Endodermal cell (in vitro differentiated cells): ENCODE results near the gene DRAXIN. TPM values are rescaled to one million over a fixed set of nuclear protein-coding genes. Genes with fewer than 3 reads are reported as not detected.

Experiments
- DNase-seq: peaks from one replicate; pipeline ENCODE4 v3.0.0-alpha.2; 2017
- H3K27ac ChIP-seq: 2 replicates; pipeline ENCODE4 v1.5.1; 2013; ENCODE audit warnings: mild to moderate bottlenecking, low read depth, low read length, moderate library complexity
- H3K27me3 ChIP-seq: 2 replicates; pipeline ENCODE4 v1.6.1; 2013; ENCODE audit warnings: mild to moderate bottlenecking, low read length, moderate library complexity; ENCODE audit not compliant: insufficient read depth, control insufficient read depth, poor library complexity, severe bottlenecking
- H3K36me3 ChIP-seq: 2 replicates; pipeline ENCODE4 v1.7.0; 2013; ENCODE audit warnings: mild to moderate bottlenecking, low read length, moderate library complexity; ENCODE audit not compliant: control insufficient read depth, insufficient read depth
- H3K4me1 ChIP-seq: one replicate; pipeline ENCODE4 v1.7.0; 2013; ENCODE audit warnings: low read length; ENCODE audit not compliant: control insufficient read depth, insufficient read depth
- H3K4me3 ChIP-seq: 2 replicates; pipeline ENCODE4 v1.5.1; 2013; ENCODE audit warnings: mild to moderate bottlenecking, low read length, moderate library complexity
- H3K9ac ChIP-seq: 2 replicates; pipeline ENCODE4 v1.6.1; 2013; ENCODE audit warnings: mild to moderate bottlenecking, low read length, moderate library complexity; ENCODE audit not compliant: poor library complexity, severe bottlenecking; ENCODE audit errors: extremely low read depth
- H3K9me3 ChIP-seq: 2 replicates; pipeline ENCODE4 v1.6.1; 2013; ENCODE audit warnings: mild to moderate bottlenecking, low read length, moderate library complexity; ENCODE audit not compliant: control insufficient read depth
- H3K27ac Mint-ChIP-seq: 2 replicates; pipeline ENCODE4 v1.8.0; 2020; ENCODE audit warnings: mixed read lengths
- H3K27me3 Mint-ChIP-seq: 2 replicates; pipeline ENCODE4 v1.8.0; 2021; ENCODE audit warnings: mild to moderate bottlenecking, mixed read lengths; ENCODE audit not compliant: insufficient read depth
- H3K36me3 Mint-ChIP-seq: 2 replicates; pipeline ENCODE4 v1.8.0; 2020; ENCODE audit warnings: low read depth, mixed read lengths
- H3K4me1 Mint-ChIP-seq: 2 replicates; pipeline ENCODE4 v1.8.0; 2020; ENCODE audit warnings: mixed read lengths
- H3K4me3 Mint-ChIP-seq: 2 replicates; pipeline ENCODE4 v1.8.0; 2020; ENCODE audit warnings: mild to moderate bottlenecking, moderate library complexity, mixed read lengths
- H3K9me3 Mint-ChIP-seq: 2 replicates; pipeline ENCODE4 v1.8.0; 2020; ENCODE audit warnings: mild to moderate bottlenecking, mixed read lengths
- CTCF ChIP-seq: fragments of 200-600 bp; sonication (generic); conservative IDR thresholded peaks from 2 replicates; pipeline ENCODE4 v1.5.0; 2021; ENCODE audit warnings: antibody characterized with exemption, mild to moderate bottlenecking
- WGBS, 2 experiments: methylation state at CpG; one replicate each; pipeline versions ENCODE4 v1.1.5 to v1.1.7; 2013; ENCODE audit warnings: missing lambda C conversion rate in 2 of 2, mixed read lengths in 1 of 2; ENCODE audit not compliant: insufficient coverage in 1 of 2, insufficient read length in 1 of 2; 5-methylcytosine and 5-hydroxymethylcytosine counted together
- total RNA-seq, 2 donors: library from RNA; stranded (reverse); fragmentation: NEBNext Ultra II Directional in 1 of 2; extraction: Animal tissue kit (Norgen Biotek cat#: 25700) in 1 of 2; gene quantifications; 2 replicates in 1 of 2; 3 replicates in 1 of 2; pipeline ENCODE4 v1.2.1, GENCODE V29; 2021

Gene DRAXIN
- total RNA-seq, 2 donors from 2014 or later, result 5.4 to 6.0 TPM

- no peak for DNase-seq
- H3K9me3 ChIP-seq, result no peaks in the 10 kb centered on the region
- TF ChIP-seq CTCF, result no peak
- H3K27me3 ChIP-seq, result no peaks in the 10 kb centered on the region
- no peaks in the 10 kb centered on the region for H3K4me1 Mint-ChIP-seq
- H3K27me3 Mint-ChIP-seq, result peaks cover 3% of the 10 kb centered on the region
- no peak overlapping the region for H3K9ac ChIP-seq
- no peaks in the 10 kb centered on the region for H3K9me3 Mint-ChIP-seq
- H3K27ac Mint-ChIP-seq, result no peak overlapping the region
- no peak overlapping the region for H3K4me3 ChIP-seq
- WGBS, 2 experiments, result 93 to 96% methylated on average over 12 to 24 of the region's 24 CpGs
- H3K36me3 ChIP-seq, result no peaks in the 10 kb centered on the region
- no peaks in the 10 kb centered on the region for H3K36me3 Mint-ChIP-seq
- H3K4me3 Mint-ChIP-seq, result no peak overlapping the region
- H3K27ac ChIP-seq, result peak overlapping the region; percentile 68
- no peaks in the 10 kb centered on the region for H3K4me1 ChIP-seq
Observed at GRCh38 chr1:11714831-11715575, 23.5 kb downstream of the DRAXIN start.

- Histone ChIP-seq H3K27ac (no peak overlapping the region), H3K9me3 (no peaks in the 10 kb centered on the region), H3K4me1 (no peaks in the 10 kb centered on the region), H3K36me3 (no peaks in the 10 kb centered on the region), H3K9ac (no peak overlapping the region), H3K4me3 (no peak overlapping the region), H3K27me3 (no peaks in the 10 kb centered on the region)
- no peaks in the 10 kb centered on the region for H3K4me1 Mint-ChIP-seq
- H3K36me3 Mint-ChIP-seq, result no peaks in the 10 kb centered on the region
- peak; percentile 99 for TF ChIP-seq CTCF
- H3K27ac Mint-ChIP-seq, result no peak overlapping the region
- H3K27me3 Mint-ChIP-seq, result peaks cover 3% of the 10 kb centered on the region
- 50 to 56% methylated on average over 32 to 44 of the region's 44 CpGs for WGBS, 2 experiments
- no peaks in the 10 kb centered on the region for H3K9me3 Mint-ChIP-seq
- peak; percentile 88 for DNase-seq
- peak overlapping the region; percentile 50 for H3K4me3 Mint-ChIP-seq
Observed at GRCh38 chr1:11719313-11720032, 28.0 kb downstream of the DRAXIN start.

- Mint-ChIP-seq H3K4me3 (peak overlapping the region; percentile 50), H3K27me3 (peaks cover 3% of the 10 kb centered on the region)
Observed at GRCh38 chr1:11720033-11720376, 28.5 kb downstream of the DRAXIN start.

More at GRCh38 chr1:11720033-11720376, 28.5 kb downstream of the DRAXIN start:
- no peak overlapping the region for H3K9ac ChIP-seq
- no peaks in the 10 kb centered on the region for H3K9me3 Mint-ChIP-seq
- WGBS, 2 experiments, result 81 to 92% methylated on average over 12 of the region's 12 CpGs
- H3K4me1 Mint-ChIP-seq, result no peaks in the 10 kb centered on the region
- H3K36me3 Mint-ChIP-seq, result no peaks in the 10 kb centered on the region
- no peaks in the 10 kb centered on the region for H3K9me3 ChIP-seq
- H3K27ac ChIP-seq, result no peak overlapping the region
- no peaks in the 10 kb centered on the region for H3K36me3 ChIP-seq
- H3K4me3 ChIP-seq, result no peak overlapping the region
- no peaks in the 10 kb centered on the region for H3K4me1 ChIP-seq
- no peaks in the 10 kb centered on the region for H3K27me3 ChIP-seq
- no peak for TF ChIP-seq CTCF
- DNase-seq, result no peak
- no peak overlapping the region for H3K27ac Mint-ChIP-seq
